Neuronal stem cell (in vitro differentiated cells): ENCODE results near the gene ASCC2.

Experiments used
- DNase-seq: peaks from one replicate; pipeline ENCODE4 v3.0.0-alpha.2; 2013; ENCODE audit warnings: low spot score
- H2AFZ ChIP-seq: one replicate; pipeline ENCODE4 v1.6.1; 2013; ENCODE audit warnings: mild to moderate bottlenecking, low read length, inconsistent platforms
- H2AK5ac ChIP-seq: 2 replicates; pipeline ENCODE4 v1.6.1; 2013; ENCODE audit warnings: low read depth, mild to moderate bottlenecking, inconsistent platforms, low read length, moderate library complexity, mixed read lengths
- H2BK120ac ChIP-seq: 2 replicates; pipeline ENCODE4 v1.6.1; 2013; ENCODE audit warnings: low read depth, mild to moderate bottlenecking, inconsistent platforms, low read length, moderate library complexity, mixed read lengths
- H2BK12ac ChIP-seq: one replicate; pipeline ENCODE4 v1.6.1; 2013; ENCODE audit warnings: low read length, inconsistent platforms
- H2BK15ac ChIP-seq: 2 replicates; pipeline ENCODE4 v1.6.1; 2013; ENCODE audit warnings: mild to moderate bottlenecking, low read length, inconsistent platforms, mixed read lengths
- H2BK5ac ChIP-seq: one replicate; pipeline ENCODE4 v1.6.1; 2013; ENCODE audit warnings: inconsistent platforms, mild to moderate bottlenecking, low read length, moderate library complexity
- H3K14ac ChIP-seq: one replicate; pipeline ENCODE4 v1.6.1; 2013; ENCODE audit warnings: low read length, inconsistent platforms
- H3K18ac ChIP-seq: 2 replicates; pipeline ENCODE4 v1.6.1; 2013; ENCODE audit warnings: low read length, inconsistent platforms
- H3K23ac ChIP-seq: 2 replicates; pipeline ENCODE4 v1.6.1; 2013; ENCODE audit warnings: low read depth, mild to moderate bottlenecking, mixed read lengths, low read length, inconsistent platforms; ENCODE audit not compliant: poor library complexity
- H3K27ac ChIP-seq: replicated peaks from 3 replicates; pipeline ENCODE4 v1.5.1; 2013; ENCODE audit warnings: low read length, inconsistent platforms
- H3K27me3 ChIP-seq, 3 experiments: 2 replicates each; pipeline ENCODE4 v1.6.1; 2013; ENCODE audit warnings: low read length in 3 of 3, mild to moderate bottlenecking in 2 of 3, inconsistent platforms in 1 of 3, low read depth in 1 of 3, mixed read lengths in 1 of 3, moderate library complexity in 1 of 3; ENCODE audit not compliant: control insufficient read depth in 3 of 3, insufficient read depth in 3 of 3
- H3K36me3 ChIP-seq, 2 donors: replicated peaks in 1 of 2; 2 replicates each; pipeline ENCODE4 v1.6.1; 2013; ENCODE audit warnings: low read length in 2 of 2; ENCODE audit not compliant: control insufficient read depth in 2 of 2, insufficient read depth in 2 of 2
- H3K4ac ChIP-seq: 2 replicates; pipeline ENCODE4 v1.6.1; 2013; ENCODE audit warnings: inconsistent platforms, mild to moderate bottlenecking, low read length, moderate library complexity
- H3K4me1 ChIP-seq, 2 donors: 1 replicate in 1 of 2; 2 replicates in 1 of 2; pipeline ENCODE4 v1.6.1; 2013; ENCODE audit warnings: low read length in 2 of 2, low read depth in 1 of 2; ENCODE audit not compliant: control insufficient read depth in 2 of 2, insufficient read depth in 1 of 2
- H3K4me2 ChIP-seq: one replicate; pipeline ENCODE4 v1.6.1; 2013; ENCODE audit warnings: mild to moderate bottlenecking, low read length, inconsistent platforms; ENCODE audit not compliant: insufficient read depth, poor library complexity, severe bottlenecking
- H3K4me3 ChIP-seq, 2 donors: 2 replicates each; pipeline ENCODE4 v1.5.1; 2013; ENCODE audit warnings: low read length in 2 of 2, mild to moderate bottlenecking in 2 of 2, inconsistent platforms in 1 of 2, moderate library complexity in 1 of 2
- H3K79me1 ChIP-seq: one replicate; pipeline ENCODE4 v1.6.1; 2013; ENCODE audit warnings: low read depth, mild to moderate bottlenecking, inconsistent platforms, low read length, moderate library complexity
- H3K9ac ChIP-seq: one replicate; pipeline ENCODE4 v1.6.1; 2013; ENCODE audit warnings: mild to moderate bottlenecking, low read depth, low read length, inconsistent platforms; ENCODE audit not compliant: poor library complexity
- H3K9me3 ChIP-seq, 2 donors: replicated peaks in 1 of 2; 2 replicates each; pipeline versions ENCODE3 to v1.6.1; 2013; ENCODE audit warnings: low read length in 2 of 2, mild to moderate bottlenecking in 2 of 2, inconsistent platforms in 1 of 2, low read depth in 1 of 2, mixed read lengths in 1 of 2, moderate library complexity in 1 of 2; ENCODE audit not compliant: control insufficient read depth in 2 of 2, insufficient read depth in 1 of 2
- H4K8ac ChIP-seq: one replicate; pipeline ENCODE4 v1.6.1; 2013; ENCODE audit warnings: low read depth, mild to moderate bottlenecking, inconsistent platforms, low read length, moderate library complexity
- H4K91ac ChIP-seq: one replicate; pipeline ENCODE4 v1.6.1; 2013; ENCODE audit warnings: low read length, low read depth, mild to moderate bottlenecking, inconsistent platforms; ENCODE audit not compliant: poor library complexity
- WGBS, 2 donors: extraction: QIAGEN DNeasy Blood & Tissue Kit; methylation state at CpG; one replicate each; pipeline ENCODE4 v1.1.7; 2013; ENCODE audit warnings: missing lambda C conversion rate in 2 of 2, mixed read lengths in 1 of 2; ENCODE audit not compliant: insufficient read length in 2 of 2, insufficient replicate concordance in 1 of 2; ENCODE audit errors: extremely low coverage in 2 of 2; 5-methylcytosine and 5-hydroxymethylcytosine counted together

The ASCC2 gene

GRCh38 chr22:29815580-29815979, 22.5 kb downstream of the ASCC2 start:
- H4K91ac ChIP-seq: no peak overlapping the region
- H2AFZ ChIP-seq: no peak overlapping the region
- H3K9ac ChIP-seq: peak overlapping the region; percentile 72
- no peak overlapping the region for H3K4me3 ChIP-seq
- peaks cover 21 to 88% of the 10 kb centered on the region in 2 donors for H3K36me3 ChIP-seq
- H3K4me2 ChIP-seq: no peak overlapping the region
- H3K27ac ChIP-seq: no peak overlapping the region
- no peak overlapping the region for H3K18ac ChIP-seq
- no peak overlapping the region for H3K23ac ChIP-seq
- H2BK12ac ChIP-seq: no peak overlapping the region
- no peaks in the 10 kb centered on the region for H3K4me1 ChIP-seq
- H4K8ac ChIP-seq: no peak overlapping the region
- peaks cover 2% of the 10 kb centered on the region for H3K79me1 ChIP-seq
- H2AK5ac ChIP-seq: no peak overlapping the region
- no peak overlapping the region for H2BK15ac ChIP-seq
- H3K9me3 ChIP-seq: no peaks in the 10 kb centered on the region
- no peak overlapping the region for H3K4ac ChIP-seq
- no peak overlapping the region for H3K14ac ChIP-seq
- H3K27me3 ChIP-seq: no peaks in the 10 kb centered on the region
- no CpG with 5 or more reads among the region's 4 CpGs for WGBS, 2 donors
- no peak overlapping the region for H2BK120ac ChIP-seq
- DNase-seq: no peak
- no peak overlapping the region for H2BK5ac ChIP-seq

GRCh38 chr22:29814003-29814402, 24.1 kb downstream of the ASCC2 start:
- no peaks in the 10 kb centered on the region for H3K27me3 ChIP-seq
- H2AFZ ChIP-seq: no peak overlapping the region
- no peak overlapping the region for H3K18ac ChIP-seq
- no peak overlapping the region for H3K23ac ChIP-seq
- H3K9me3 ChIP-seq: no peaks in the 10 kb centered on the region
- H2BK12ac ChIP-seq: no peak overlapping the region
- no peak overlapping the region for H2BK5ac ChIP-seq
- H3K27ac ChIP-seq: no peak overlapping the region
- H3K4me3 ChIP-seq: no peak overlapping the region
- no CpG with 5 or more reads among the region's 5 CpGs for WGBS, 2 donors
- H4K91ac ChIP-seq: no peak overlapping the region
- H3K14ac ChIP-seq: no peak overlapping the region
- no peak overlapping the region for H3K4ac ChIP-seq
- no peak for DNase-seq
- H3K9ac ChIP-seq: no peak overlapping the region
- H2AK5ac ChIP-seq: no peak overlapping the region
- no peak overlapping the region for H2BK15ac ChIP-seq
- H4K8ac ChIP-seq: no peak overlapping the region
- no peaks in the 10 kb centered on the region for H3K4me1 ChIP-seq
- no peak overlapping the region for H3K4me2 ChIP-seq
- H3K79me1 ChIP-seq: peaks cover 2% of the 10 kb centered on the region
- H3K36me3 ChIP-seq: peaks cover 23 to 93% of the 10 kb centered on the region in 2 donors
- H2BK120ac ChIP-seq: no peak overlapping the region

DNA sequence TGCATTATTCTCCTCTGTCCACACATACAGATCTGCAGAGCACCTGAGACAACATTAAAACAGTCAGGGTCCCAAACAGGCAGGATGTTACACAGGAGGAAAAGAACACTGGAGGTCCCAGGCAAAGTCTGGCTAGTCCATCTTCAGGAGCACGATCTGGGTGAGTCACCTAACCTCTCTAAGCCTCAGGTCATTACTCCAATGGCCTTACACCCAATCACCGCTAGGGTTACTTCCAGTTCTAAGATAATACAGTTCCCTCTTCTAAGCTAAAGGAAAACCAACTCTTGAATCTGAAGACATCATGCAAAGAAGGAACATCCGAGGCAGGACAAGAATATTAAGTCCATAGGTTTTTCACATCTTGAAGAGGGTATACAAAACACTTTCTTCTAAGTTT, 24.5 kb downstream of the ASCC2 start:
- no peaks in the 10 kb centered on the region for H3K4me1 ChIP-seq
- no peak overlapping the region for H2BK12ac ChIP-seq
- no CpG with 5 or more reads among the region's 3 CpGs for WGBS, 2 donors
- H3K9ac ChIP-seq: no peak overlapping the region
- no peak overlapping the region for H3K18ac ChIP-seq
- H3K4me2 ChIP-seq: no peak overlapping the region
- no peak overlapping the region for H3K23ac ChIP-seq
- H3K27me3 ChIP-seq: no peaks in the 10 kb centered on the region
- H2AK5ac ChIP-seq: no peak overlapping the region
- H3K14ac ChIP-seq: no peak overlapping the region
- no peak overlapping the region for H2BK15ac ChIP-seq
- DNase-seq: no peak
- no peak overlapping the region for H3K27ac ChIP-seq
- H3K36me3 ChIP-seq: peaks cover 23 to 90% of the 10 kb centered on the region in 2 donors
- no peak overlapping the region for H4K91ac ChIP-seq
- H2BK120ac ChIP-seq: no peak overlapping the region
- no peak overlapping the region for H2BK5ac ChIP-seq
- no peak overlapping the region for H3K4ac ChIP-seq
- H2AFZ ChIP-seq: no peak overlapping the region
- H4K8ac ChIP-seq: no peak overlapping the region
- H3K4me3 ChIP-seq: no peak overlapping the region
- no peaks in the 10 kb centered on the region for H3K9me3 ChIP-seq
- H3K79me1 ChIP-seq: peaks cover 2% of the 10 kb centered on the region

DNA sequence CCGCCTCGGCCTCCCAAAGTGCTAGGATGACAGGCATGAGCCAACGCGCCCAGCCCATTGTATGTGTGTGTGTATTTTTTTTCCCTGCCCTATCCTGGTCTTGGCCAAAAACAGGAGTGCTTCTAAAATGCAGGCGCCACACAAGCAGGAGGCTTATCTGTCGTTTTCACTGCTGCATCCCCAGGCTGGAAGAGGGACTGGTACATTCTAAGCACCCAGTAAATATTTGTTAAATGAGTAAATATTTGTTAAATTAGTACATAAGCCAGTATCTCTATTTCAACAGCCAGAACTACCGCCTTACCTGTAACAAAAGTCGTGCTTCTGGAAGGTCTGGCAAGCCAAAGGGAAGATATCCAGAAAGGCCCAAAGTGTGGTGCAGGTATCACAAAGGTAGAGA, 24.9 kb downstream of the ASCC2 start:
- no peak overlapping the region for H3K4me2 ChIP-seq
- peaks cover 2% of the 10 kb centered on the region for H3K79me1 ChIP-seq
- H3K18ac ChIP-seq: no peak overlapping the region
- no peak overlapping the region for H2BK15ac ChIP-seq
- no peak overlapping the region for H2AK5ac ChIP-seq
- H4K8ac ChIP-seq: no peak overlapping the region
- H3K23ac ChIP-seq: no peak overlapping the region
- H2BK5ac ChIP-seq: no peak overlapping the region
- H2BK120ac ChIP-seq: no peak overlapping the region
- H3K36me3 ChIP-seq: peaks cover 26 to 90% of the 10 kb centered on the region in 2 donors
- WGBS, 2 donors: no CpG with 5 or more reads among the region's 8 CpGs
- no peaks in the 10 kb centered on the region for H3K27me3 ChIP-seq
- H3K9me3 ChIP-seq: no peaks in the 10 kb centered on the region
- no peak overlapping the region for H2AFZ ChIP-seq
- H3K14ac ChIP-seq: no peak overlapping the region
- H2BK12ac ChIP-seq: no peak overlapping the region
- no peak overlapping the region for H3K27ac ChIP-seq
- H3K4me1 ChIP-seq: no peaks in the 10 kb centered on the region
- no peak for DNase-seq
- no peak overlapping the region for H3K4me3 ChIP-seq
- no peak overlapping the region for H3K4ac ChIP-seq
- H4K91ac ChIP-seq: no peak overlapping the region
- no peak overlapping the region for H3K9ac ChIP-seq
